Astrocyte of the spinal cord (primary cell): Measurements from ENCODE around the gene MBNL2.

Experiments
- DNase-seq: peaks from one replicate; pipeline ENCODE4 v3.0.0; 2011; ENCODE audit warnings: low read depth, low spot score
- H3K4me3 ChIP-seq: 2 replicates; pipeline ENCODE4 v1.5.1; 2011; ENCODE audit warnings: low read depth, mild to moderate bottlenecking, low read length, moderate library complexity
- in situ Hi-C: cut with HindIII; loops from 2 replicates; pipeline ENCODE4 v1.10.0; 2017; ENCODE audit warnings: low sequenced_read_pairs
- TF ChIP-seq, protein P1 (sequence below): IDR thresholded peaks from 2 replicates; pipeline ENCODE4 v1.5.1; 2012; ENCODE audit warnings: low read depth, mild to moderate bottlenecking, low read length, inconsistent platforms

Gene MBNL2

DNA sequence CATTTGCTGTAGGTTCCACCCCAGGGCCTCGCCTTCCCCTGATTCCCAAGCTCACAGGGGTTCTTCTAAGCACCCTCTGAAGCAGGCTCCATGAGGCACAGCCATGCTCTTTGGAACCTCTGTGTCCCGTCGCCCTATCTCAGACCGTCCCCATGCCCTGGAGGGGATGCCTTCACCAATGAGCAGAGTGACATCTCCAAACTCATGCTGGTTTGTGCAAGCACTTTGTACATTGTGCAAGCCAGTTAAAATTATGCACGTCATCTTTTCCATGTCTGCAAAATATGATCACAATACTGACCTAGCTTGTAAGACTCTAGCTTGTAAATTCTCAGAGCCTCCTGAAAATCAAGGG is 165.3 kb downstream of the MBNL2 start:
- in situ Hi-C loops, result no loop called here
- no peak overlapping the region for H3K4me3 ChIP-seq
- no peak for DNase-seq
- TF ChIP-seq, protein P1, sequence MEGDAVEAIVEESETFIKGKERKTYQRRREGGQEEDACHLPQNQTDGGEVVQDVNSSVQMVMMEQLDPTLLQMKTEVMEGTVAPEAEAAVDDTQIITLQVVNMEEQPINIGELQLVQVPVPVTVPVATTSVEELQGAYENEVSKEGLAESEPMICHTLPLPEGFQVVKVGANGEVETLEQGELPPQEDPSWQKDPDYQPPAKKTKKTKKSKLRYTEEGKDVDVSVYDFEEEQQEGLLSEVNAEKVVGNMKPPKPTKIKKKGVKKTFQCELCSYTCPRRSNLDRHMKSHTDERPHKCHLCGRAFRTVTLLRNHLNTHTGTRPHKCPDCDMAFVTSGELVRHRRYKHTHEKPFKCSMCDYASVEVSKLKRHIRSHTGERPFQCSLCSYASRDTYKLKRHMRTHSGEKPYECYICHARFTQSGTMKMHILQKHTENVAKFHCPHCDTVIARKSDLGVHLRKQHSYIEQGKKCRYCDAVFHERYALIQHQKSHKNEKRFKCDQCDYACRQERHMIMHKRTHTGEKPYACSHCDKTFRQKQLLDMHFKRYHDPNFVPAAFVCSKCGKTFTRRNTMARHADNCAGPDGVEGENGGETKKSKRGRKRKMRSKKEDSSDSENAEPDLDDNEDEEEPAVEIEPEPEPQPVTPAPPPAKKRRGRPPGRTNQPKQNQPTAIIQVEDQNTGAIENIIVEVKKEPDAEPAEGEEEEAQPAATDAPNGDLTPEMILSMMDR, result no peak

GRCh38 chr13:97387890-97388289 is 165.8 kb downstream of the MBNL2 start:
- TF ChIP-seq, protein P1, result no peak
- in situ Hi-C loops, result no loop called here
- no peak for DNase-seq

GRCh38 chr13:97388373-97388772 is 166.2 kb downstream of the MBNL2 start:
- TF ChIP-seq, protein P1, result no peak
- in situ Hi-C loops, result no loop called here
- H3K4me3 ChIP-seq, result no peak overlapping the region
- no peak for DNase-seq

More at GRCh38 chr13:97387890-97388289, 165.8 kb downstream of the MBNL2 start:
- no peak overlapping the region for H3K4me3 ChIP-seq

- in situ Hi-C loops, result no loop called here
- TF ChIP-seq, protein P1, result no peak
- DNase-seq, result no peak
- no peak overlapping the region for H3K4me3 ChIP-seq
Measured at GRCh38 chr13:97390941-97391600, 168.9 kb downstream of the MBNL2 start.

- in situ Hi-C loops, result no loop called here
- no peak for DNase-seq
- no peak overlapping the region for H3K4me3 ChIP-seq
- TF ChIP-seq, protein P1, result no peak
Measured at GRCh38 chr13:97392020-97392419, 169.9 kb downstream of the MBNL2 start.

GRCh38 chr13:97394542-97394941 is 172.4 kb downstream of the MBNL2 start:
- in situ Hi-C loops, result no loop called here
- no peak for DNase-seq
- no peak overlapping the region for H3K4me3 ChIP-seq
- TF ChIP-seq, protein P1, result no peak
